Right lobe of liver (tissue), 4 donors: ENCODE data around the gene PLSCR1.

Experiments
- CTCF ChIP-seq, 4 donors: fragments of 200-600 bp in 3 of 4; fragments of 450-650 bp in 1 of 4; IDR thresholded peaks; one replicate each; pipeline versions ENCODE4 v1.5.1 to v1.8.0; 2016 to 2022; ENCODE audit warnings: antibody characterized with exemption in 4 of 4, mild to moderate bottlenecking in 2 of 4
- POLR2A ChIP-seq: fragments of 450-650 bp; IDR thresholded peaks from one replicate; pipeline ENCODE4 v1.6.1; 2017; ENCODE audit warnings: antibody characterized with exemption, mild to moderate bottlenecking
- donor health status: DM: no; HTN: no; CAD: no.
- donor health status: DM: no; HTN: no; CAD: no.
- donor health status: DM: no; HTN: yes; CAD: no.

- TF ChIP-seq POLR2A (no peak), CTCF (IDR thresholded peaks at IDR 0.05) (no peak)
Observed at GRCh38 chr3:146523531-146523930, 20.9 kb downstream of the PLSCR1 start.
